ENCODE results near the gene RNF166. TPM values are rescaled to one million over a fixed set of nuclear protein-coding genes. Genes with fewer than 3 reads are reported as not detected.

RNF166 gene
- total RNA-seq, 1 experiment from 2014 or later, result 46.2 TPM

GRCh38 chr16:88653101-88653500 is 53.1 kb downstream of the RNF166 start:
- H3K36me3 Mint-ChIP-seq, result peaks cover 11% of the 10 kb centered on the region
- TF ChIP-seq CREB1 (CRISPR knock-in tag; IDR thresholded peaks at IDR 0.05), result no peak
- no peak for TF ChIP-seq ZSCAN18 (CRISPR knock-in tag; IDR thresholded peaks at IDR 0.05)
- TF ChIP-seq MYBL2 (CRISPR knock-in tag; IDR thresholded peaks at IDR 0.05), result no peak
- no peak for TF ChIP-seq SP1 (CRISPR knock-in tag; conservative IDR thresholded peaks at IDR 0.05)
- TF ChIP-seq JAZF1 (CRISPR knock-in tag; IDR thresholded peaks at IDR 0.05), result no peak
- TF ChIP-seq MAX (CRISPR knock-in tag; IDR thresholded peaks at IDR 0.05), result no peak
- H3K27me3 Mint-ChIP-seq (ENCODE audit: low read depth), result no peaks in the 10 kb centered on the region
- ATAC-seq (no peak), DNase-seq (ENCODE audit: low spot score) (no peak)
- H3K9me3 Mint-ChIP-seq, result no peaks in the 10 kb centered on the region
- no peak overlapping the region for H3K4me3 Mint-ChIP-seq
- POLR2A ChIA-PET, result no interaction called here
- H3K27ac Mint-ChIP-seq, result no peak overlapping the region; the same call in 1 of the 2 replicates
- peaks cover 10% of the 10 kb centered on the region for H3K4me1 Mint-ChIP-seq
- CTCF ChIA-PET, result interaction anchor here (0.6 to 2.0 kb wide), 3 partner anchors 14 to 94 kb away, joined by 3 to 8 read pairs (median 3); no protein-coding TSS in a partner anchor

- Mint-ChIP-seq H3K27me3 (ENCODE audit: low read depth) (no peaks in the 10 kb centered on the region), H3K4me3 (no peak overlapping the region), H3K4me1 (peaks cover 10% of the 10 kb centered on the region), H3K9me3 (no peaks in the 10 kb centered on the region), H3K27ac (no peak overlapping the region), H3K36me3 (peaks cover 11% of the 10 kb centered on the region)
- POLR2A ChIA-PET, result no interaction called here
- no peak for ATAC-seq
- peak; percentile 10 for DNase-seq (ENCODE audit: low spot score)
- CTCF ChIA-PET, result interaction anchor here (0.8 to 2.0 kb wide), 2 partner anchors 15 to 85 kb away, joined by 3 to 8 read pairs; no protein-coding TSS in a partner anchor
- TF ChIP-seq TP53 (CRISPR knock-in tag; IDR thresholded peaks at IDR 0.05) (no peak), ATF6 (CRISPR knock-in tag; IDR thresholded peaks at IDR 0.05) (no peak), ZSCAN18 (CRISPR knock-in tag; IDR thresholded peaks at IDR 0.05) (no peak), MXD4 (CRISPR knock-in tag; IDR thresholded peaks at IDR 0.05; ENCODE audit: borderline replicate concordance) (no peak)
- TF ChIP-seq, protein P1, sequence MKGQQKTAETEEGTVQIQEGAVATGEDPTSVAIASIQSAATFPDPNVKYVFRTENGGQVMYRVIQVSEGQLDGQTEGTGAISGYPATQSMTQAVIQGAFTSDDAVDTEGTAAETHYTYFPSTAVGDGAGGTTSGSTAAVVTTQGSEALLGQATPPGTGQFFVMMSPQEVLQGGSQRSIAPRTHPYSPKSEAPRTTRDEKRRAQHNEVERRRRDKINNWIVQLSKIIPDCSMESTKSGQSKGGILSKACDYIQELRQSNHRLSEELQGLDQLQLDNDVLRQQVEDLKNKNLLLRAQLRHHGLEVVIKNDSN (CRISPR knock-in tag; IDR thresholded peaks at IDR 0.05), result no peak
- TF ChIP-seq, protein P2, sequence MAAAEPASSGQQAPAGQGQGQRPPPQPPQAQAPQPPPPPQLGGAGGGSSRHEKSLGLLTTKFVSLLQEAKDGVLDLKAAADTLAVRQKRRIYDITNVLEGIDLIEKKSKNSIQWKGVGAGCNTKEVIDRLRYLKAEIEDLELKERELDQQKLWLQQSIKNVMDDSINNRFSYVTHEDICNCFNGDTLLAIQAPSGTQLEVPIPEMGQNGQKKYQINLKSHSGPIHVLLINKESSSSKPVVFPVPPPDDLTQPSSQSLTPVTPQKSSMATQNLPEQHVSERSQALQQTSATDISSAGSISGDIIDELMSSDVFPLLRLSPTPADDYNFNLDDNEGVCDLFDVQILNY (CRISPR knock-in tag; IDR thresholded peaks at IDR 0.05), result no peak
These were observed 53.5 kb downstream of the RNF166 start for GRCh38 chr16:88652762-88653063.

DNA sequence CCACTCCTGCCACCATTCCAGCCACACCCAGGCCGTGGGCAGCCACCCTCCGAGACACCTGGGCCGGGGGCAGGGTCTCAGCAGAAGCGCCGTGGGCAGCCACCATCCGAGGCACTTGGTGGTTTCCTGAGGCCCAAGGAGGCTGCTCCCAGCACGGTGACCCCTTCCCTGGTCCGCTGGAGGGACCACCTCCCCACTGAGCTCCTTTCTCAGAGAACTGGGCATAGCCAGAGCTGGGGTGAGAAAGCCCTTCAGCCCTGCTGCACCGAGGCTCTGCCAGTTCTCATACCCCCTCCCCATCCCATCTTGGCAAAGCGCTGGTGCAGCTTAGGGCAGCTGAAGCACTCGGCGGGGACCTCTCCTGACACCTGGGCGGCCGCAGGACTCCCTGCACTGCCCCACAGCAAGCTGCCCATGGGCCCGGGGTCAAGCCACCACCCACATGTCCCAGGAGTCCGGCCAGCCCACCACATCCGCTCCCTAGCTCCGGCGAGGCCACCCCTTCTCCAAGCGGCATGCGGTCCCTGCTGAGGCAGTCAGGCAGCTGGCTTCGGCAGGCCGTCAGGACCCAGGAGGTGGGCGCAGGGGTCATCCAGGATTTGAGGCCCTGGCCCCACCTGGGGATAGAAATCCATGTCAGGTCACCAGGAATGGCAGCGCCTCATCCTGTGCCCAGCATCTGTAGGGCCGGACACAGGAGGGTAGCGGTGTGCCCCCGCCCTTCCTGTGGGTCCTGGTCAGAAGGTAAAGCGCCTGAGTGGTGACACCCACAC is 54.0 kb downstream of the RNF166 start:
- no peaks in the 10 kb centered on the region for H3K9me3 Mint-ChIP-seq
- H3K4me1 Mint-ChIP-seq, result peaks cover 10% of the 10 kb centered on the region
- ChIA-PET POLR2A (no interaction called here), CTCF (interaction anchor here (0.8 to 2.0 kb wide), 3 partner anchors 15 to 85 kb away, joined by 3 to 8 read pairs (median 5); no protein-coding TSS in a partner anchor)
- TF ChIP-seq ZNF416 (CRISPR knock-in tag; IDR thresholded peaks at IDR 0.05) (no peak), NFE2L1 (CRISPR knock-in tag; IDR thresholded peaks at IDR 0.05) (no peak), ZNF317 (CRISPR knock-in tag; IDR thresholded peaks at IDR 0.05; ENCODE audit: borderline replicate concordance, low read depth) (no peak), CREB1 (CRISPR knock-in tag; IDR thresholded peaks at IDR 0.05) (no peak), ZNF423 (CRISPR knock-in tag; IDR thresholded peaks at IDR 0.05) (no peak), EMX1 (CRISPR knock-in tag; IDR thresholded peaks at IDR 0.05) (no peak), TEAD1 (CRISPR knock-in tag; IDR thresholded peaks at IDR 0.05) (no peak), NR2C2 (CRISPR knock-in tag; IDR thresholded peaks at IDR 0.05) (no peak), ZMAT4 (CRISPR knock-in tag; IDR thresholded peaks at IDR 0.05) (no peak), SP1 (CRISPR knock-in tag; conservative IDR thresholded peaks at IDR 0.05) (no peak)
- H3K4me3 Mint-ChIP-seq, result no peak overlapping the region
- H3K36me3 Mint-ChIP-seq, result peaks cover 11% of the 10 kb centered on the region
- no peak overlapping the region for H3K27ac Mint-ChIP-seq
- ATAC-seq (no peak), DNase-seq (ENCODE audit: low spot score) (no peak)
- H3K27me3 Mint-ChIP-seq (ENCODE audit: low read depth), result no peaks in the 10 kb centered on the region

Measured in WTC11 (cell line).